ENCODE data around the gene SBNO1. TPM values are rescaled to one million over a fixed set of nuclear protein-coding genes. Genes with fewer than 3 reads are reported as not detected.
"Not testable (repeated sequence)": the region's sequence is repeated elsewhere in the genome, so short reads cannot be mapped to it uniquely, and the experiment has no call there.

SBNO1 gene
- total RNA-seq, 4 donors from 2014 or later = 18.2 to 26.6 (median 25.8) TPM

GRCh38 chr12:123336530-123336929 is 28.1 kb downstream of the SBNO1 start:
- Histone ChIP-seq H3K4me1 (no peaks in the 10 kb centered on the region), H3K9me3 (no peaks in the 10 kb centered on the region), H3K4me3 (no peak overlapping the region), H3K36me3 (peaks cover 73% of the 10 kb centered on the region), H3K27me3 (no peaks in the 10 kb centered on the region), H3K27ac (no peak overlapping the region)
- DNase-seq (ENCODE audit: low spot score in 2 of 2) = no peak
- 87% methylated on average over 8 of the region's 8 CpGs for WGBS
- TF ChIP-seq POLR2A (IDR thresholded peaks at IDR 0.05) = no peak
- no peak for TF ChIP-seq EP300 (IDR thresholded peaks at IDR 0.05)
- TF ChIP-seq POLR2AphosphoS5 (IDR thresholded peaks at IDR 0.05) = no peak
- no peak for TF ChIP-seq CTCF (IDR thresholded peaks at IDR 0.05)

DNA sequence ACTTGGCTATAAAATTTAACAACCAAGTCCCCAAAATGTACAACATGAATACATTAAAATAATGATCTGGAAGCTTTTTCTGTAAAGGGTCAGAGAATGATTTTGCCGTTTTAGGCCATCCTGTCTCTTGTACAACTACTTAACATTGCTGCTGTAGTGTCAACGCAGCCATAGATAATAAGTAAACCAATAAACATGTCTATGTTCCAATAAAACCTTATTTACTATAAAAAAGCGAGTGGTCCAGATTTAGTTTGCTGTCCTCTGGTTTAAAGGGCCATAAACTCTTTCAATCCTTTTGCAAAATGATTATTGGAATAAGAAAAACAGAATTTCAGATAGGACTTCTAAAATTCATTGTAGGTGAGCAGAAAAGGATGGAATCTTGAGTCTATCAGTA is 29.2 kb downstream of the SBNO1 start:
- 88% methylated on average over 3 of the region's 3 CpGs for WGBS
- Histone ChIP-seq H3K4me1 (no peaks in the 10 kb centered on the region), H3K27me3 (no peaks in the 10 kb centered on the region), H3K4me3 (no peak overlapping the region), H3K36me3 (peaks cover 71% of the 10 kb centered on the region), H3K9me3 (no peaks in the 10 kb centered on the region), H3K27ac (no peak overlapping the region)
- no peak for TF ChIP-seq POLR2AphosphoS5 (IDR thresholded peaks at IDR 0.05)
- no peak for TF ChIP-seq POLR2A (IDR thresholded peaks at IDR 0.05)
- TF ChIP-seq EP300 (IDR thresholded peaks at IDR 0.05) = no peak
- no peak for TF ChIP-seq CTCF (IDR thresholded peaks at IDR 0.05)
- DNase-seq (ENCODE audit: low spot score in 2 of 2) = no peak

GRCh38 chr12:123329799-123330198 is 34.8 kb downstream of the SBNO1 start:
- Histone ChIP-seq H3K27me3 (no peaks in the 10 kb centered on the region), H3K27ac (no peak overlapping the region), H3K9me3 (no peaks in the 10 kb centered on the region), H3K36me3 (peaks cover 91% of the 10 kb centered on the region), H3K4me3 (no peak overlapping the region), H3K4me1 (no peaks in the 10 kb centered on the region)
- WGBS = 100% methylated on average over 1 of the region's 1 CpG
- no peak for DNase-seq (ENCODE audit: low spot score in 2 of 2)
- TF ChIP-seq POLR2AphosphoS5 (IDR thresholded peaks at IDR 0.05) = no peak
- no peak for TF ChIP-seq CTCF (IDR thresholded peaks at IDR 0.05)
- no peak for TF ChIP-seq EP300 (IDR thresholded peaks at IDR 0.05)
- no peak for TF ChIP-seq POLR2A (IDR thresholded peaks at IDR 0.05)

- WGBS = 96% methylated on average over 6 of the region's 6 CpGs
- no peak for DNase-seq (ENCODE audit: low spot score in 2 of 2)
- Histone ChIP-seq H3K4me3 (no peak overlapping the region), H3K9me3 (no peaks in the 10 kb centered on the region), H3K4me1 (no peaks in the 10 kb centered on the region), H3K36me3 (peaks cover 100% of the 10 kb centered on the region), H3K27me3 (no peaks in the 10 kb centered on the region), H3K27ac (no peak overlapping the region)
- TF ChIP-seq POLR2AphosphoS5 (IDR thresholded peaks at IDR 0.05) (no peak), EP300 (IDR thresholded peaks at IDR 0.05) (no peak), CTCF (IDR thresholded peaks at IDR 0.05) (no peak), POLR2A (IDR thresholded peaks at IDR 0.05) (no peak)
Measured at GRCh38 chr12:123319826-123320225, 44.8 kb downstream of the SBNO1 start.

DNA sequence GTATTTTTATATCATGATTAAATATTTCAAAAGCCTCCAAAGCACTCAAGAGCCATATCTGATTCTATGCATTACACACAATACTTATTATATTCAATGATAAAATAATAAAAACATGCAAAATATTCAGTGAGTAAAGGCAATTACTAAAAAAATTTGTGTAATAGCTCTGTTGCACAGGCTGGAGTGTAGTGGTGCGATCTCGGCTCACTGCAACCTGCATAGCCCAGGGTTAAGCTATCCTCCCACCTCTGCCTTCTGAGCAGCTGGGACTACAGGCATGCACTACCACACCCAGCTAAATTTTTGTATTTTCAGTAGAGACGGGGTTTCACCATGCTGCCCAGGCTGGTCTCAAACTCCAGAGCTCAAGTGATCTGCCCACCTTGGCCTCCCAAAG is 45.4 kb downstream of the SBNO1 start:
- Histone ChIP-seq H3K36me3 (peaks cover 100% of the 10 kb centered on the region), H3K9me3 (no peaks in the 10 kb centered on the region), H3K27me3 (no peaks in the 10 kb centered on the region), H3K4me1 (no peaks in the 10 kb centered on the region), H3K27ac (no peak overlapping the region), H3K4me3 (no peak overlapping the region)
- DNase-seq (ENCODE audit: low spot score in 2 of 2) = no peak
- TF ChIP-seq POLR2AphosphoS5 (IDR thresholded peaks at IDR 0.05) (no peak), EP300 (IDR thresholded peaks at IDR 0.05) (no peak), POLR2A (IDR thresholded peaks at IDR 0.05) (no peak)
- 93% methylated on average over 3 of the region's 3 CpGs for WGBS

DNA sequence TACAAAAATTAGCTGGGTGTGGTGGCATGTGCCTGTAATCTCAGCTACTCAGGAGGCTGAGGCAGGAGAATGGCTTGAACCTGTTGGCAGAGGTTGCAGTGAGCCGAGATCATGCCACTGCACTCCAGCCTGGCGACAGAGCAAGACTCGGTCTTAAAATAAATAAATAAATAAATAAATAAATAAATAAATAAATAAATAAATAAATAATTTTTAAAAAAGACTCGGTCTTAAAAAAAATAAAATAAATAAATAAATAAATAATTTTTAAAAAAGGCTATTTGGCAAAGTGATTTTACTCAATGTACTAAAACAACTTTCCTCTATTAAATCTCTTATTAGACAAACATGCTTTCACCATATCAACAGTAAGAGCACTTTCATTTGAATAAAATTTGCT is 51.6 kb downstream of the SBNO1 start:
- WGBS = 88% methylated on average over 4 of the region's 4 CpGs
- H3K4me1 ChIP-seq; H3K27me3 ChIP-seq; H3K4me3 ChIP-seq; H3K9me3 ChIP-seq; DNase-seq (ENCODE audit: low spot score in 2 of 2); H3K27ac ChIP-seq: not testable (repeated sequence)
- H3K36me3 ChIP-seq = peaks cover 96% of the 10 kb centered on the region
